ENCODE results near the gene TRIM45.
"Not testable (repeated sequence)": the region's sequence is repeated elsewhere in the genome, so short reads cannot be mapped to it uniquely, and the experiment has no call there.

Gene TRIM45

DNA sequence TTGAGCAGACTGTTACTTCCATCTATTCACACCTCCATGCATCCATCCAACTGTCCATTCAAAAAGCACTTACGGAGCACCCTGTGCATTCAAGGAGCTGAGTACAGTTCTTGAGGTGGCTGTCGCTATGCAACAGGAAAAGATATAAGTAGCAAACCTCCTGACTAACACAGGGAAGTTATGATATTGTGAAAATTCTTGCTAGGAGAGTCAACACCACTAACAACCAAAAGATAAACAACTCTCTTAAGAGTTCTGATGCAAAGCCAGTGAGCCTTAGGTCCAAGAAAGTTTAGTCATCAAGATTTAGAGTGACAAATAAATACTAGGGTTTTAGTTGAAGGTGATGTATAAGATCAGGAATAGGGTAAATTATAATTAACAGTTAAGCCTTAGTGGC lies 44.5 kb upstream of the TRIM45 start:
- Histone ChIP-seq H3K4me1 (ENCODE audit: low read depth, poor library complexity, severe bottlenecking) (no peaks in the 10 kb centered on the region), H3K9ac (no peak overlapping the region), H3K79me2 (ENCODE audit: insufficient read depth, low read depth) (no peaks in the 10 kb centered on the region), H3K4me2 (no peak overlapping the region), H3K4me3 (IDR thresholded peaks at IDR 0.05; ENCODE audit: insufficient read depth, low read depth, low read length) (no peak overlapping the region), H3K27me3 (ENCODE audit: insufficient read depth, low read depth) (no peaks in the 10 kb centered on the region), H3K36me3 (ENCODE audit: insufficient read depth) (no peaks in the 10 kb centered on the region), H3K27ac (no peak overlapping the region), H4K20me1 (ENCODE audit: insufficient read depth) (no peaks in the 10 kb centered on the region), H2AFZ (ENCODE audit: low read depth) (no peak overlapping the region)
- TF ChIP-seq, protein P1, sequence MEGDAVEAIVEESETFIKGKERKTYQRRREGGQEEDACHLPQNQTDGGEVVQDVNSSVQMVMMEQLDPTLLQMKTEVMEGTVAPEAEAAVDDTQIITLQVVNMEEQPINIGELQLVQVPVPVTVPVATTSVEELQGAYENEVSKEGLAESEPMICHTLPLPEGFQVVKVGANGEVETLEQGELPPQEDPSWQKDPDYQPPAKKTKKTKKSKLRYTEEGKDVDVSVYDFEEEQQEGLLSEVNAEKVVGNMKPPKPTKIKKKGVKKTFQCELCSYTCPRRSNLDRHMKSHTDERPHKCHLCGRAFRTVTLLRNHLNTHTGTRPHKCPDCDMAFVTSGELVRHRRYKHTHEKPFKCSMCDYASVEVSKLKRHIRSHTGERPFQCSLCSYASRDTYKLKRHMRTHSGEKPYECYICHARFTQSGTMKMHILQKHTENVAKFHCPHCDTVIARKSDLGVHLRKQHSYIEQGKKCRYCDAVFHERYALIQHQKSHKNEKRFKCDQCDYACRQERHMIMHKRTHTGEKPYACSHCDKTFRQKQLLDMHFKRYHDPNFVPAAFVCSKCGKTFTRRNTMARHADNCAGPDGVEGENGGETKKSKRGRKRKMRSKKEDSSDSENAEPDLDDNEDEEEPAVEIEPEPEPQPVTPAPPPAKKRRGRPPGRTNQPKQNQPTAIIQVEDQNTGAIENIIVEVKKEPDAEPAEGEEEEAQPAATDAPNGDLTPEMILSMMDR (conservative IDR thresholded peaks at IDR 0.05; ENCODE audit: low read depth, low read length) = no peak

DNA sequence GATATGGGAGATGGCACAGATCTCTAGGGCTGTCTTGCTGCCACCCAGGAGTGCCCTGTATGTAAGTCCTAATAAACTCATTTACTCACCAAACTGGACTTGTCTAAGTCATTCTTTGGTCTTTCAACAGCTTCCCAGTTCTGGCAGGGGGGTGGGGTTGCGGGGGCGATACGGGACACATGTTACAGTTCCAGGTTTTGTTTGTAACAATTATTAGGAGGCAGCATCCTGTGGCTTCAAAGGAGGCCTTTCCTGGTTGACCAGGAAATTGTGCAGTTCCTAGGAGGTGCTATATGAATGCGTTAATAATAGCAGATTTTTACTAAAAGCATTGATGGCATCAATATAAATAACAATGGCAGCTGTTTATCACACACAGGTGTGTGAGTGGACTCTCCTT lies 42.7 kb upstream of the TRIM45 start:
- no peak overlapping the region for H2AFZ ChIP-seq (ENCODE audit: low read depth)
- no peaks in the 10 kb centered on the region for H3K36me3 ChIP-seq (ENCODE audit: insufficient read depth)
- no peak overlapping the region for H3K9ac ChIP-seq
- no peak overlapping the region for H3K4me3 ChIP-seq (IDR thresholded peaks at IDR 0.05; ENCODE audit: insufficient read depth, low read depth, low read length)
- TF ChIP-seq, protein P1 (conservative IDR thresholded peaks at IDR 0.05; ENCODE audit: low read depth, low read length) = no peak
- no peaks in the 10 kb centered on the region for H3K79me2 ChIP-seq (ENCODE audit: insufficient read depth, low read depth)
- H3K27me3 ChIP-seq (ENCODE audit: insufficient read depth, low read depth) = no peaks in the 10 kb centered on the region
- no peaks in the 10 kb centered on the region for H3K4me1 ChIP-seq (ENCODE audit: low read depth, poor library complexity, severe bottlenecking)
- H3K4me2 ChIP-seq = no peak overlapping the region
- H3K27ac ChIP-seq = no peak overlapping the region
- no peaks in the 10 kb centered on the region for H4K20me1 ChIP-seq (ENCODE audit: insufficient read depth)

DNA sequence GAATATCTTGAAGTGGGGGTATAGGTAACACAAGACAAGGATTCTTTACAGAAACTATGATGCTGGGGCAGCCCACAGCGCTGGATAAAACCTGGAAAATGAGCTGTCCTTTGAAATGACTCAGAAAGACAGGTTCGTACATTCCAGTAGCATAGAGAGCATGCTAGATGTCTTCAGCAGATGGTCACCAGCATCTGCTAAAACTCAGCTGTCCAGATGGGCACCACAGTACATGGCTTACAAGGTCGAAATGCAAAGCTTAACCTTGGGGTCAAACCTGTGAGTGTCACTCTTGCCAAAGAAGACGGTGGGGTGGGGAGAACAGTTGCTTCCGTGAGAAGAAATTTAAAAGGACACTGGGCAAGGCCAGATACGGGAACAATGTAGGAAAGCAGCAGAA lies 41.3 kb upstream of the TRIM45 start:
- no peak overlapping the region for H2AFZ ChIP-seq (ENCODE audit: low read depth)
- H3K4me1 ChIP-seq (ENCODE audit: low read depth, poor library complexity, severe bottlenecking) = no peaks in the 10 kb centered on the region
- no peaks in the 10 kb centered on the region for H4K20me1 ChIP-seq (ENCODE audit: insufficient read depth)
- H3K27me3 ChIP-seq (ENCODE audit: insufficient read depth, low read depth) = no peaks in the 10 kb centered on the region
- no peak overlapping the region for H3K9ac ChIP-seq
- TF ChIP-seq, protein P1 (conservative IDR thresholded peaks at IDR 0.05; ENCODE audit: low read depth, low read length) = no peak
- no peak overlapping the region for H3K27ac ChIP-seq
- no peak overlapping the region for H3K4me2 ChIP-seq
- H3K36me3 ChIP-seq (ENCODE audit: insufficient read depth) = no peaks in the 10 kb centered on the region
- H3K79me2 ChIP-seq (ENCODE audit: insufficient read depth, low read depth) = no peaks in the 10 kb centered on the region
- no peak overlapping the region for H3K4me3 ChIP-seq (IDR thresholded peaks at IDR 0.05; ENCODE audit: insufficient read depth, low read depth, low read length)

DNA sequence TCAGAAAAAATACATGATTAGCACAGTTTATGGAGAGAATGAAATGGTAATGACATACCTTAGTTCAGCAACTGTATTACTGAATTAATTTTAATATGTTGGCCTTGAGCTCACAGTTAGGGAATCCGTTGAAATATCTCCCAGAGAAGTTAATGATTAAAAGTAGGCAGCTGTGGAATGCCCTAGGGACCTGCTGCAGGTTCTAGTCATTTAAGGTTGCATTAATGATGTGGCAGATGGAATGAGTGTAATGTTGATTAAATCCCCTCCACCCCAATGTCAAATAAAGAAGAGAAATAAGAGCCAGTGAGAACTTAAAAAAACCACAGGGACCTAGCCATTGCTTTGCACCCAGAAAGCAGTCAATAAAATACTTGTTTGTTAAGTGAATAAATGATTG lies 40.3 kb upstream of the TRIM45 start:
- Histone ChIP-seq H3K4me3 (IDR thresholded peaks at IDR 0.05; ENCODE audit: insufficient read depth, low read depth, low read length) (no peak overlapping the region), H3K4me2 (no peak overlapping the region), H3K9ac (no peak overlapping the region), H3K79me2 (ENCODE audit: insufficient read depth, low read depth) (no peaks in the 10 kb centered on the region), H4K20me1 (ENCODE audit: insufficient read depth) (no peaks in the 10 kb centered on the region), H3K27ac (no peak overlapping the region), H2AFZ (ENCODE audit: low read depth) (no peak overlapping the region), H3K36me3 (ENCODE audit: insufficient read depth) (no peaks in the 10 kb centered on the region), H3K27me3 (ENCODE audit: insufficient read depth, low read depth) (no peaks in the 10 kb centered on the region), H3K4me1 (ENCODE audit: low read depth, poor library complexity, severe bottlenecking) (no peaks in the 10 kb centered on the region)
- TF ChIP-seq, protein P1 (conservative IDR thresholded peaks at IDR 0.05; ENCODE audit: low read depth, low read length) = no peak

DNA sequence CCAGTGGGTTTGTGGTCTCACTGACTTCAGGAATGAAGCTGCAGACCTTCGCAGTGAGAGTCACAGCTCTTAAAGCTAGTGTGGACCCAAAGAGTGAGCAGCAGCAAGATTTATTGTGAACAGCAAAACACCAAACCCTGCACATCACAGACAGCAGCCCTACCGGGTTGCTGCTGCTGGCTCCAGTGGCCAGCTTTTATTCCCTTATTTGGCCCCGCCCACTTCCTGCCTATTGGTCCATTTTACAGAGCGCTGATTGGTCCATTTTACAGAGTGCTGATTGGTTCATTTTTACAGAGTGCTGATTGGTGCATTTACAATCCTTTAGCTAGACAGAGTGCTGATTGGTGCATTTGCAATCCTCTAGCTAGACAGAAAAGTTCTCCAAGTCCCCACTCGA lies 29.8 kb upstream of the TRIM45 start:
- not testable (repeated sequence) for H3K9ac ChIP-seq; H2AFZ ChIP-seq (ENCODE audit: low read depth); H4K20me1 ChIP-seq (ENCODE audit: insufficient read depth); H3K4me3 ChIP-seq (IDR thresholded peaks at IDR 0.05; ENCODE audit: insufficient read depth, low read depth, low read length); H3K4me2 ChIP-seq; H3K27me3 ChIP-seq (ENCODE audit: insufficient read depth, low read depth); H3K27ac ChIP-seq; H3K36me3 ChIP-seq (ENCODE audit: insufficient read depth); H3K4me1 ChIP-seq (ENCODE audit: low read depth, poor library complexity, severe bottlenecking); H3K79me2 ChIP-seq (ENCODE audit: insufficient read depth, low read depth)
